GM18498 (cell line): ENCODE measurements around the gene WNK2.

Source experiments
- ATAC-seq: cut with Tn5 transposase; IDR thresholded peaks from one replicate; pipeline ENCODE4 v1.9.1; 2021; ENCODE audit warnings: mild to moderate bottlenecking, moderate library complexity; ENCODE audit not compliant: unreplicated experiment

The WNK2 gene

GRCh38 chr9:93263334-93264229 lies 79.6 kb downstream of the WNK2 start:
- ATAC-seq = no peak

- ATAC-seq = no peak
These were observed 80.6 kb downstream of the WNK2 start for GRCh38 chr9:93264338-93265125.

- no peak for ATAC-seq
These were observed 81.5 kb downstream of the WNK2 start for GRCh38 chr9:93265301-93265971.

GRCh38 chr9:93265972-93266371 lies 82.0 kb downstream of the WNK2 start:
- no peak for ATAC-seq

- no peak for ATAC-seq
These were observed 82.6 kb downstream of the WNK2 start for GRCh38 chr9:93266521-93267001.

GRCh38 chr9:93267091-93267541 lies 83.2 kb downstream of the WNK2 start:
- no peak for ATAC-seq

GRCh38 chr9:93267681-93268505 lies 84.0 kb downstream of the WNK2 start:
- no peak for ATAC-seq

- ATAC-seq = no peak
These were observed 84.8 kb downstream of the WNK2 start for GRCh38 chr9:93268551-93269314.

- ATAC-seq = no peak
These were observed 87.0 kb downstream of the WNK2 start for GRCh38 chr9:93270976-93271375.

GRCh38 chr9:93276973-93277372 lies 93.0 kb downstream of the WNK2 start:
- no peak for ATAC-seq

GRCh38 chr9:93278144-93278543 lies 94.2 kb downstream of the WNK2 start:
- no peak for ATAC-seq

- no peak for ATAC-seq
These were observed 96.8 kb downstream of the WNK2 start for GRCh38 chr9:93280661-93281259.

- ATAC-seq = no peak
These were observed 102.6 kb downstream of the WNK2 start for GRCh38 chr9:93286252-93287188.

GRCh38 chr9:93287189-93287552 lies 103.2 kb downstream of the WNK2 start:
- no peak for ATAC-seq

- ATAC-seq = no peak
These were observed 103.7 kb downstream of the WNK2 start for GRCh38 chr9:93287593-93287992.

GRCh38 chr9:93288341-93288740 lies 104.4 kb downstream of the WNK2 start:
- ATAC-seq = no peak

- no peak for ATAC-seq
These were observed 105.2 kb downstream of the WNK2 start for GRCh38 chr9:93288891-93289883.
